Right lobe of liver (tissue), 4 donors: ENCODE data around the gene INO80E.

Source experiments
- CTCF ChIP-seq, 4 donors: fragments of 200-600 bp in 3 of 4; fragments of 450-650 bp in 1 of 4; IDR thresholded peaks; one replicate each; pipeline versions ENCODE4 v1.5.1 to v1.8.0; 2016 to 2022; ENCODE audit warnings: antibody characterized with exemption in 4 of 4, mild to moderate bottlenecking in 2 of 4
- POLR2A ChIP-seq: fragments of 450-650 bp; IDR thresholded peaks from one replicate; pipeline ENCODE4 v1.6.1; 2017; ENCODE audit warnings: antibody characterized with exemption, mild to moderate bottlenecking
- donor health status: DM: no; HTN: no; CAD: no.
- donor health status: DM: no; HTN: no; CAD: no.
- donor health status: DM: no; HTN: yes; CAD: no.

- TF ChIP-seq CTCF (IDR thresholded peaks at IDR 0.05): no peak
- no peak for TF ChIP-seq POLR2A
Measured at GRCh38 chr16:29977063-29977825, 18.8 kb upstream of the INO80E start.
